Muscle layer of colon (tissue), 2 donors: ENCODE results near the gene LHCGR.

Experiments used
- H3K27ac ChIP-seq: one replicate; pipeline ENCODE4 v1.7.0; 2013; ENCODE audit warnings: low read depth, mild to moderate bottlenecking, low read length, moderate library complexity
- H3K27me3 ChIP-seq, 2 donors: one replicate each; pipeline ENCODE4 v1.7.0; 2013; ENCODE audit warnings: low read length in 2 of 2, mild to moderate bottlenecking in 2 of 2; ENCODE audit not compliant: insufficient read depth in 2 of 2, control insufficient read depth in 1 of 2
- H3K36me3 ChIP-seq: one replicate; pipeline ENCODE4 v1.7.0; 2013; ENCODE audit warnings: mild to moderate bottlenecking, low read length; ENCODE audit not compliant: insufficient read depth
- H3K4me1 ChIP-seq: one replicate; pipeline ENCODE4 v1.7.0; 2013; ENCODE audit warnings: mild to moderate bottlenecking, low read length; ENCODE audit not compliant: insufficient read depth
- H3K4me3 ChIP-seq, 2 donors: one replicate each; pipeline ENCODE4 v1.7.0; 2013; ENCODE audit warnings: low read length in 2 of 2, low read depth in 1 of 2, mild to moderate bottlenecking in 1 of 2, moderate library complexity in 1 of 2
- H3K9ac ChIP-seq: one replicate; pipeline ENCODE4 v1.7.0; 2013; ENCODE audit warnings: low read length
- H3K9me3 ChIP-seq: one replicate; pipeline ENCODE4 v1.7.0; 2013; ENCODE audit warnings: mild to moderate bottlenecking, low read length
- donor health status: abdominal sarcoma.
- donor health status: Adenocarcinoma of cecum.

Gene LHCGR

DNA sequence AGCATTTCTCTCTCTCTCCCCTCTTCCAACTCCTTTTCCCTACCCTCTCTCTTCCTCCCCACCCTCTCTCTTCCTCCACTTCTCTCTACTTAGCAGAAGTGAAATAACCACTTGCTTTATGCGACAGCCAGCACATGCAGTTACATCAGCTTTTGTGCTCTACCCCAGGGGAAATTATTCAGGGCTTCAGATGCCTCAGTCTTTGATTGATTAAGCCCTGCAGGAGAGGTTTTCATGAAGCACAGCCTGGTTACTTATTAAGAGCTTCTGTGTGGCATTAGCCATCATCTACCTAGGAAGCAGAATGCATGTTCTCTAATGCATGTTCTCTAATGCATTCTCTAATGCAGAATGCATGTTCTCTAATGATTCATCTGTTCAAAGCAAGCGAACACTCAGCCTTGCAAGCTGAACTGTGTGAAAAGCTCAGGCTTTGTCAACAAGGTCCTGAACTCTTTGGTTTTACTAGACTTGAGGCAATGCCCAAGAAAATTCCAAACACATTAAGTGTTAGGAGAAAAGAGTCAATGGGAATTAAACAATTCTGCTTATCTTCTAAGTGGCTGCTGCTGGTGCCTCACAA lies 56.1 kb downstream of the LHCGR start:
- Histone ChIP-seq H3K9me3 (no peaks in the 10 kb centered on the region), H3K4me3 (no peak overlapping the region), H3K4me1 (peaks cover 3% of the 10 kb centered on the region), H3K27ac (no peak overlapping the region), H3K36me3 (no peaks in the 10 kb centered on the region), H3K27me3 (peaks cover 0 to 3% of the 10 kb centered on the region in 2 donors), H3K9ac (no peak overlapping the region)

DNA sequence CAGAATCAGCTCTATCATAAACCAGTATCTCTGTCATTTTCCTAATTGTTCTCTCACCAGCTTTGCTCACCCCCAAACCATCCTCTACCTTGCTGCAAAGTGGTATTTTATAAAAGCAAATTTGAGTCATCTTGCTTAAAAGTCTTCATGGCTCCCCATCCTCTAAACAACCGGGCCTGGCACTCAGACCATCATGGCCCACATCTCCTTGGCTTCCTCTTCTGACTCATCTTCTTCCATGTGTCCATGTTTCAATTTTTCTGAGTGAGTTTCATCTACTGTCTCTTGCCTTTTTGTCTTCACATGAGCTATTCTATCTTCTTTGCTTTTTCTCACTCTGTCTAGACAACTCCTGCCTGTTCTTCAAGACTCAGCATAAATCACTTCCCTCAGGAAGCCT lies 58.6 kb downstream of the LHCGR start:
- H3K27ac ChIP-seq, result no peak overlapping the region

DNA sequence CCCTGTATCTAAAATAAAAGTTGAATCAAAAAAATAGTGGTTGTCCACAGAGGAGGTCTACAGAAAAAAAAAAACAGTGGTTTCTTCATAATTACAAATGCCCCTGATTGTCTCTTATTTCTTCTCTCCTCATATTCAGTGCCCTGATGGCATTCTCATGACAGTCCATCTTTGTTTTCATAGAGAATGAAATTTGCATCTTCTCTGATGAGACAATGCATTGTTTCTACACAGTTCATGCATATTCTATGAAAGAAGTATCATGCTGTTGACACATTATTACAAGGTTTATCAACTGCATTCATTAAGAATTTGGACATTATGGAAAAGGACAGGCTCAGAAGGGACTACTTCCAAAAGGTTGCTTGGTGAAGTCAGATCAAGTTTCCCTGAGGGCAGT lies 59.5 kb downstream of the LHCGR start:
- peaks cover 13% of the 10 kb centered on the region for H3K4me1 ChIP-seq
- no peaks in the 10 kb centered on the region for H3K9me3 ChIP-seq
- H3K4me3 ChIP-seq, result no peak overlapping the region
- no peak overlapping the region for H3K9ac ChIP-seq
- no peak overlapping the region for H3K27ac ChIP-seq
- H3K27me3 ChIP-seq, result peaks cover 0 to 3% of the 10 kb centered on the region in 2 donors
- no peaks in the 10 kb centered on the region for H3K36me3 ChIP-seq

More for the DNA sequence above, 58.6 kb downstream of the LHCGR start:
- Histone ChIP-seq H3K9me3 (no peaks in the 10 kb centered on the region), H3K36me3 (no peaks in the 10 kb centered on the region), H3K4me1 (peaks cover 13% of the 10 kb centered on the region), H3K4me3 (no peak overlapping the region), H3K27me3 (peaks cover 0 to 3% of the 10 kb centered on the region in 2 donors), H3K9ac (no peak overlapping the region)

DNA sequence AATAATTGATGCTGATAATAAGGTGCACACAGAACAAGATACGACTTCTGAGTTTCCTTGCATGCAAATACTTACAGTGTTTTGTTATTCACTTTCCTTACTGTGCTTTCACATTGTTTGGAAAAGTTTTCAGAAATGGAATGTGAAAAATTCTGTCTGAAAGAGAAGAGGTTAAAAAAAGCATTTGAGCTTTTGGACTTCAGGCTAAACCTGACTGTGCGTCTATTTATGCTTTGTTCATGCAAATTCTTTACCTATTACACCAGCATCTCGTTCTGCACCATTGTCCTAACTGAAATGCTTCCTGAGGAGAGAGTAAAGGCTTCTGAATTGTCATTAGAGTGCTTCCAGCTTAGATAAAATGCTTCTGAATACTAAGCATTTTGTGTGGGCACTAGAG lies 61.4 kb downstream of the LHCGR start:
- no peak overlapping the region for H3K27ac ChIP-seq
- no peaks in the 10 kb centered on the region for H3K9me3 ChIP-seq
- no peak overlapping the region for H3K9ac ChIP-seq
- no peaks in the 10 kb centered on the region for H3K27me3 ChIP-seq
- peaks cover 9% of the 10 kb centered on the region for H3K4me1 ChIP-seq
- H3K4me3 ChIP-seq, result no peak overlapping the region
- H3K36me3 ChIP-seq, result no peaks in the 10 kb centered on the region

DNA sequence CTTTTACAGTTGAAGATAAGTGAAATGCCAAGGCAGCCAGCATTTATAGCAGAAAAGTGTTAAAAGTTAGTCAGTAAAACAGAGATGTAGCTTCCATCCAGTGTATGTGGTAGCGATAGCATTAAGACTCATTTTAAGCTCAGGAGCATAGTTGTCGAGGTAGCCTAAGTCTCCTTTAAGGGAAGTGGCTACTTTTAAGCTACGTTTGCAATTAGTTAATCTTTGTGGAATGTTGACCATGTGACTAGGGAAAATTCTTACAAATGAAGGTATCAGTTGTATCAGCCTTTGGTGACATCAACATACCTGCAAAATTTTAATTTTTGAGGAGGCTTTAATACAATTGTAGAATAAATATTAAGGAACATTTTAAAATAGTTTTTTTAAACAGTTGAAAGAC lies 61.9 kb downstream of the LHCGR start:
- Histone ChIP-seq H3K27me3 (no peaks in the 10 kb centered on the region), H3K9me3 (no peaks in the 10 kb centered on the region), H3K27ac (no peak overlapping the region), H3K9ac (no peak overlapping the region), H3K36me3 (no peaks in the 10 kb centered on the region), H3K4me3 (no peak overlapping the region), H3K4me1 (peaks cover 9% of the 10 kb centered on the region)

DNA sequence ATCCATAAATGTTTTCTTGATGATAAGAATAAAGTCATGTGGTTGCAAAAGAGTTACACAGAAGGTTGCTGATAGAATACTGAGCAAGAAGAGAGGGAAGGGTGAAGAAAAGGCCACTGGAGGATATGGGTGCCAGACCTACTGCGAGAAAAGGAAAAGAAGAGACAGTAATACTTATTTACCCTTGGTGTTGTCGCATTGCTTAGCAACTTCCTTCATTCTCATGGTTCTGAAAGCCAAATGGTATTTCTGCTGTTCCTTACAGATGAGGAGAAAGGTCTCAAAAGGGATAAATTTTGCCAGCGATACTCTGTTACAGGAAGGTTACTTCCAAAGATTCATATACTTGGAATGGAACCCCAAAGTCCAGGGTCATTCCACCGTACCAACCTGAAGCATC lies 62.5 kb downstream of the LHCGR start:
- no peaks in the 10 kb centered on the region for H3K27me3 ChIP-seq
- peaks cover 9% of the 10 kb centered on the region for H3K4me1 ChIP-seq
- H3K9ac ChIP-seq, result no peak overlapping the region
- no peaks in the 10 kb centered on the region for H3K36me3 ChIP-seq
- no peak overlapping the region for H3K4me3 ChIP-seq
- no peak overlapping the region for H3K27ac ChIP-seq
- H3K9me3 ChIP-seq, result no peaks in the 10 kb centered on the region

DNA sequence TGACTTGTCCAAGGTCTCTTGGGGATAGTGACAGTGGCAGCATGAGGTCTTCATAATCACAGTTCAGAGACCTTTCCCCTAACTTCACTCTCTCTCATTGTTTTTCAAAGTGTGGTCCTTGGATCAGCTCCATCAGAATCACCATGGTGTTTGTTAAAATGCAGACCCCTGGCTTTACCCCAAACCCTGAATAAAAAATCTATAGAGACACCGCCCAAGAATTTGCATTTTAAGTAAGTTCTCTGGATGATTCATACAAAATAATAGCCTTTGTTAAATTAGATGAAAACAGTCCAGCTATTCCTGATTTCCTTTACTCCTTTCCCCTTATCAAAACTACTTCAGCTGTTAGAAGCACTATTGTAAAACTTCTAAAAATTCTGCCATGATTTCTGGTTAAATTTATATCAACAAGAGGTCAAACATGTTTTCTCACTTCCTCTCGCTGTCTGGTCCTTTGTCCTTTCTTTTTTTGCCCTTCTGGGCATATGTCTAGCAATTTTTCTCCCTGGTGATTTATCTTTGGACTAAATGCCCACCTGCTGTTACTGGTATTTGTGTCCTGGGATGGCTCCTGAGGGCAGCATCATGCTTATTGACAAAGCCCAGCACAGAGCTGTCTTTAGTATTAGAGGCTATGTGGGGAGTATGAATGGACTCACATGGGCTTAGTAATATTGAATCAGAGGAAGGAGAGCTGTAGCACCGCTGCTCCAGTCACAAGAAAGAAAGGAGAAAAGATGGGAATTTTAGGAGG lies 63.4 kb downstream of the LHCGR start:
- no peak overlapping the region for H3K4me3 ChIP-seq
- peaks cover 9% of the 10 kb centered on the region for H3K4me1 ChIP-seq
- H3K27ac ChIP-seq, result no peak overlapping the region
- no peaks in the 10 kb centered on the region for H3K27me3 ChIP-seq
- no peak overlapping the region for H3K9ac ChIP-seq
- no peaks in the 10 kb centered on the region for H3K9me3 ChIP-seq
- no peaks in the 10 kb centered on the region for H3K36me3 ChIP-seq

DNA sequence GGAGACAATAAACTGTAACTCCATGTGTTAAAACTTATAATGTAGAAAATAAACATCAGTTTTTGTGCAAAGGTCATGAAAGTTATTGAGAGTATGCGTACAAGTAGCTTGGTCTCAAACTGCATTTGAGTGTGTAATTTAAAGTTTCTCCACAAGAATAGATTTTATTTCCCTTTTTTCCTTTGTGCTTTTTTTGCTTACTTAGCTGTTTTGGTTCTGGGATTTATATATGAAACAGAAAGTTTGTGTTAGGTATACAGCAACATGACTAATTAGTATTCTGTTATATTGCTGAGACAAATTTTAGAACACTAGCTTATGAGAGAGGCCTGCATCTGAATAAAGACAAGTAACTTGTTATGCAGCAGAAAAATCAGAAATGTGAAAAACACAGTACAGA lies 70.4 kb downstream of the LHCGR start:
- no peak overlapping the region for H3K27ac ChIP-seq
- H3K4me1 ChIP-seq, result no peaks in the 10 kb centered on the region
- no peaks in the 10 kb centered on the region for H3K27me3 ChIP-seq
- peaks cover 3% of the 10 kb centered on the region for H3K36me3 ChIP-seq
- no peak overlapping the region for H3K9ac ChIP-seq
- H3K4me3 ChIP-seq, result no peak overlapping the region
- no peaks in the 10 kb centered on the region for H3K9me3 ChIP-seq

DNA sequence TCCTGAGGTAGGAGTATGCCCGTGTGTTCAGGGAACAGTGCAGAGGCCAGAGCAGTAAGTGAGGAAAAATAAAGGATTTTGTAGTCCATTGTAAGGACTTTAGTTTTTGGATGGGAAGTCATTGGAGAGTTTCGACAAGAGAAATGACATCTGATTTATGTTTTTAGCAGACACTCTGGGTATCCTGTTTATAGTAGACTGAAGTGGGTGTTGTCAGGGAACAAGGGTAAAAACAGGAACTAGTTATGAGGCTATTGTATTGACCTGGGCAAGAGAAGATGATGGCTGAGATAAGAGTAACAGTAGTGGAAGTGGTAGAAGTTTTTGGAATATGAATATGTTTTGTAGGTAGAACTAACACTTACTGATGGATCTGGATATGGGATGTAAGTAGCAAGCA lies 78.1 kb downstream of the LHCGR start:
- Histone ChIP-seq H3K4me3 (no peak overlapping the region), H3K27me3 (no peaks in the 10 kb centered on the region), H3K27ac (no peak overlapping the region), H3K9ac (no peak overlapping the region), H3K4me1 (no peaks in the 10 kb centered on the region), H3K9me3 (no peaks in the 10 kb centered on the region), H3K36me3 (peaks cover 8% of the 10 kb centered on the region)

DNA sequence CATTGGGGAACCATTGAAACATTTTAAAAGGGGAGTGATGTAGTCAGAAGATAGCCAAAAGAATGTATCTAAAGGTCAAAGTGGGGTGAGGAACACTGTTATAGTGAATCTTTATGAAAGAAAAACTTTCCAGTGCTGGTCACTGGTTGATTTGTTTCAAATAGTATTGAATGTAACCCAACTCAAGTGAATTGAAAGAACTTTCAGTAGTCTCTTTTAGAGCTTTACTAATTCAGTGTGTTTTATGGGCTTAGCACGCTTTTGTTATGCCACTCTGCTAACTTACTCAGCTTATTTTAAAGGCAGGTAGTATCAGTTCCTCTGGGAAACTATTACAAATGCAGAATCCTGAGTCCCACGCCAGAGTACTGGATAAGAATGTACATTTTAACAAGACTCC lies 80.6 kb downstream of the LHCGR start:
- H3K36me3 ChIP-seq, result peaks cover 16% of the 10 kb centered on the region
- H3K27ac ChIP-seq, result no peak overlapping the region
- no peak overlapping the region for H3K9ac ChIP-seq
- no peaks in the 10 kb centered on the region for H3K9me3 ChIP-seq
- H3K4me1 ChIP-seq, result no peaks in the 10 kb centered on the region
- no peak overlapping the region for H3K4me3 ChIP-seq
- H3K27me3 ChIP-seq, result no peaks in the 10 kb centered on the region

DNA sequence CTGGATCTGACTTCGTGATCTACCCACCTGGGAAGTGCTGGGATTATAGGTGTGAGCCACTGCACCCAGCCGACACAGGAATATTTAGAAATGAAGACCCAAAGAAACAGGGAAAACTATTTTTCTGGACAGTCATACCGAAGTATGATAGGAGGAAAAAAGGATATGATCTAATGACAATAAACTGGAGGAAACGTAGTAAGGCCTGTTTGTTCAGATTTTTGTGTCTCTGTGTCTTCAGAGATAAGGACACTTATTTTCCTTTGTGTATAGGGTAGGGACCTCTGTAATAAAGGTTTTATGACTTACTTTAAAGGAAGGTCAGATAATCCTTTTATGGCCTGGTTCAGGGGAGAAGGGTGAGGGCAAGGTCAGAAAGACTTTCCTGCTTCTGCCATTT lies 81.9 kb downstream of the LHCGR start:
- no peaks in the 10 kb centered on the region for H3K27me3 ChIP-seq
- no peaks in the 10 kb centered on the region for H3K9me3 ChIP-seq
- no peak overlapping the region for H3K4me3 ChIP-seq
- H3K4me1 ChIP-seq, result no peaks in the 10 kb centered on the region
- H3K36me3 ChIP-seq, result peaks cover 13% of the 10 kb centered on the region
- H3K9ac ChIP-seq, result no peak overlapping the region
- H3K27ac ChIP-seq, result no peak overlapping the region

DNA sequence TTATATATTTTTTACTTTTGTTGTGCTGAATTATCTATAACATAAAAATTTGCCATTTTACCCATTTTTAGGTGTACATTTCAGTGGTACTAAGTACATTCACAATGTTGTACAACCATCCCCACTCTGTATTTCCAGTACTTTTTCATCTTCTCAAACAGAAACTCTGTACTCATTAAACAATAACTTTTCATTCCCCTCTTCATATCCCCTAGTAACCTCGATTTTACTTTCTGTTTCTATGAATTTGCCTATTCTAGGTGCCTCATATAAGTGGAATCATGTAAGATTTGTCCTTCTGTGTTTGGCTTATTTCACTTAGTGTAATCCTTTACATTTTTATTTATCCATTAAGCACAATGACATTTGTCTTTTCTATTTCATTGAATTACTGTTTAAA lies 86.5 kb downstream of the LHCGR start:
- no peaks in the 10 kb centered on the region for H3K27me3 ChIP-seq
- no peak overlapping the region for H3K4me3 ChIP-seq
- H3K36me3 ChIP-seq, result peaks cover 13% of the 10 kb centered on the region
- H3K9me3 ChIP-seq, result no peaks in the 10 kb centered on the region
- H3K9ac ChIP-seq, result no peak overlapping the region
- H3K27ac ChIP-seq, result no peak overlapping the region
- H3K4me1 ChIP-seq, result no peaks in the 10 kb centered on the region
